Fibroblast of gingiva (primary cell): ENCODE measurements around the gene ALKBH6.

ENCODE experiments used
- DNase-seq: peaks from one replicate; pipeline ENCODE4 v3.0.0-alpha.2; 2011; ENCODE audit warnings: low read depth

Gene ALKBH6

GRCh38 chr19:36030264-36031148, 16.5 kb upstream of the ALKBH6 start:
- peak; percentile 66 for DNase-seq

GRCh38 chr19:36028313-36029041, 14.5 kb upstream of the ALKBH6 start:
- DNase-seq, result no peak

GRCh38 chr19:36027696-36028095, 13.7 kb upstream of the ALKBH6 start:
- DNase-seq, result no peak

- DNase-seq, result no peak
These were observed 12.3 kb upstream of the ALKBH6 start for GRCh38 chr19:36026091-36026876.

- no peak for DNase-seq
These were observed 11.5 kb upstream of the ALKBH6 start for GRCh38 chr19:36025541-36025940.

GRCh38 chr19:36023432-36023831, 9.4 kb upstream of the ALKBH6 start:
- DNase-seq, result no peak

- no peak for DNase-seq
These were observed 5.2 kb upstream of the ALKBH6 start for GRCh38 chr19:36019061-36019670.

- DNase-seq, result no peak
These were observed 567 bp downstream of the ALKBH6 start for GRCh38 chr19:36013280-36014011.

- DNase-seq, result no peak
These were observed 3.6 kb downstream of the ALKBH6 start for GRCh38 chr19:36010402-36010801.

- DNase-seq, result no peak
These were observed 4.2 kb downstream of the ALKBH6 start for GRCh38 chr19:36009633-36010379.

- DNase-seq, result peak; percentile 67
These were observed 4.8 kb downstream of the ALKBH6 start for GRCh38 chr19:36009220-36009619.

GRCh38 chr19:36008336-36008978, 5.6 kb downstream of the ALKBH6 start, which contains the start of gene SYNE4:
Gene SYNE4 (minus strand): TSS chr19:36008813. CDS start chr19:36008681, 132 bp downstream.
- no peak for DNase-seq

- DNase-seq, result no peak
These were observed 7.1 kb downstream of the ALKBH6 start for GRCh38 chr19:36006955-36007354.

GRCh38 chr19:36003284-36003683, 10.7 kb downstream of the ALKBH6 start:
- DNase-seq, result no peak

GRCh38 chr19:36001605-36002004, 12.4 kb downstream of the ALKBH6 start:
- no peak for DNase-seq

- DNase-seq, result no peak
These were observed 17.2 kb downstream of the ALKBH6 start for GRCh38 chr19:35996777-35997176.

- peak; percentile 90 for DNase-seq
These were observed 18.7 kb downstream of the ALKBH6 start, which contains the start of gene SDHAF1 for GRCh38 chr19:35995048-35995993. Gene SDHAF1 (plus strand): TSS chr19:35995188. CDS start chr19:35995275, 87 bp downstream.

- DNase-seq, result no peak
These were observed 20.0 kb downstream of the ALKBH6 start for GRCh38 chr19:35993923-35994598.
